Thymus (tissue), 11 donors: ENCODE data around the gene TUBB4B. TPM values are rescaled to one million over a fixed set of nuclear protein-coding genes. Genes with fewer than 3 reads are reported as not detected.
A peak's percentile ranks its signal among the peaks of the same experiment; 100 is the strongest.
"Not testable (repeated sequence)": the region's sequence is repeated elsewhere in the genome, so short reads cannot be mapped to it uniquely, and the experiment has no call there.

Source experiments
- DNase-seq, 9 donors: peaks; one replicate each; pipeline ENCODE4 v3.0.0-alpha.2; 2013; ENCODE audit warnings: low spot score in 9 of 9, low read depth in 6 of 9, missing footprints in 1 of 9
- H3K27ac ChIP-seq, 2 donors: one replicate each; pipeline ENCODE4 v1.5.1; 2013; ENCODE audit warnings: control low read depth in 1 of 2, low read depth in 1 of 2, low read length in 1 of 2, mild to moderate bottlenecking in 1 of 2, moderate library complexity in 1 of 2
- H3K27me3 ChIP-seq, 2 donors: one replicate each; pipeline ENCODE4 v1.5.1; 2013; ENCODE audit warnings: low read length in 1 of 2; ENCODE audit not compliant: control insufficient read depth in 2 of 2, insufficient read depth in 1 of 2
- H3K36me3 ChIP-seq, 2 donors: one replicate each; pipeline ENCODE4 v1.5.1; 2013; ENCODE audit warnings: low read length in 1 of 2, mild to moderate bottlenecking in 1 of 2, moderate library complexity in 1 of 2; ENCODE audit not compliant: control insufficient read depth in 2 of 2, insufficient read depth in 2 of 2
- H3K4me1 ChIP-seq, 2 donors: one replicate each; pipeline ENCODE4 v1.5.1; 2013; ENCODE audit warnings: low read length in 2 of 2; ENCODE audit not compliant: control insufficient read depth in 2 of 2, insufficient read depth in 2 of 2
- H3K4me3 ChIP-seq, 2 donors: one replicate each; pipeline ENCODE4 v1.5.1; 2013; ENCODE audit warnings: low read length in 2 of 2, control low read depth in 1 of 2, mild to moderate bottlenecking in 1 of 2
- H3K9me3 ChIP-seq, 2 donors: one replicate each; pipeline ENCODE4 v1.5.1; 2013; ENCODE audit warnings: low read length in 1 of 2, mild to moderate bottlenecking in 1 of 2; ENCODE audit not compliant: control insufficient read depth in 2 of 2, insufficient read depth in 1 of 2
- WGBS: extraction: QIAGEN DNeasy Blood & Tissue Kit; methylation state at CpG from one replicate; pipeline ENCODE4 v1.1.7; 2013; 5-methylcytosine and 5-hydroxymethylcytosine counted together
- polyA plus RNA-seq: library from polyadenylated mRNA; stranded (reverse); fragments of 200-250 nt; gene quantifications from one replicate; pipeline ENCODE4 v1.2.3, GENCODE V29; 2013
- total RNA-seq: library from RNA; stranded (reverse); fragments of 120-200 nt; gene quantifications from one replicate; pipeline ENCODE4 v1.2.4, GENCODE V29; 2013
- donor health status: healthy.

Gene TUBB4B
- total and polyA plus RNA-seq, 2 donors = 104 to 166 TPM

- Histone ChIP-seq H3K4me3 (peak overlapping the region; percentile 69 to 98), H3K27me3 (peaks cover 7 to 33% of the 10 kb centered on the region in 2 donors), H3K36me3 (peaks cover 13 to 14% of the 10 kb centered on the region in 2 donors), H3K9me3 (peaks cover 0 to 4% of the 10 kb centered on the region in 2 donors), H3K27ac (no peak overlapping the region), H3K4me1 (peaks cover 7 to 22% of the 10 kb centered on the region in 2 donors)
- DNase-seq = no peak
- 93% methylated on average over 21 of the region's 21 CpGs for WGBS
Measured at GRCh38 chr9:137253717-137254623, 12.9 kb downstream of the TUBB4B start.

- DNase-seq = peak; percentile 61 to 94 (median 87)
- peaks cover 0 to 4% of the 10 kb centered on the region in 2 donors for H3K9me3 ChIP-seq
- WGBS = 3% methylated on average over 105 of the region's 105 CpGs
- peaks cover 7 to 22% of the 10 kb centered on the region in 2 donors for H3K4me1 ChIP-seq
- peaks cover 7 to 28% of the 10 kb centered on the region in 2 donors for H3K27me3 ChIP-seq
- peak within 1 kb of the TSS; percentile 75 to 98 for H3K4me3 ChIP-seq
- peak within 1 kb of the TSS in 1 of 2 donors; percentile 48 for H3K27ac ChIP-seq
- H3K36me3 ChIP-seq = peaks cover 18 to 19% of the 10 kb centered on the region in 2 donors
Measured at GRCh38 chr9:137254624-137255447, 13.7 kb downstream of the TUBB4B start, which contains the start of gene NELFB. NELFB (plus strand) TSS chr9:137255327.

GRCh38 chr9:137255448-137256114 is 14.5 kb downstream of the TUBB4B start:
- H3K27me3 ChIP-seq = peaks cover 7 to 23% of the 10 kb centered on the region in 2 donors
- WGBS = 4% methylated on average over 51 of the region's 51 CpGs
- peak overlapping the region in 1 of 2 donors; percentile 38 for H3K27ac ChIP-seq
- H3K4me3 ChIP-seq = peak overlapping the region; percentile 75 to 98
- peak in 1 of 9 donors; percentile 55 for DNase-seq
- peaks cover 7 to 22% of the 10 kb centered on the region in 2 donors for H3K4me1 ChIP-seq
- peaks cover 18 to 19% of the 10 kb centered on the region in 2 donors for H3K36me3 ChIP-seq
- peaks cover 0 to 4% of the 10 kb centered on the region in 2 donors for H3K9me3 ChIP-seq

- peaks cover 0 to 4% of the 10 kb centered on the region in 2 donors for H3K9me3 ChIP-seq
- H3K27me3 ChIP-seq = peaks cover 7 to 21% of the 10 kb centered on the region in 2 donors
- peaks cover 7 to 22% of the 10 kb centered on the region in 2 donors for H3K4me1 ChIP-seq
- WGBS = 97% methylated on average over 15 of the region's 15 CpGs
- peak overlapping the region in 1 of 2 donors; percentile 75 for H3K4me3 ChIP-seq
- no peak overlapping the region for H3K27ac ChIP-seq
- no peak for DNase-seq
- H3K36me3 ChIP-seq = peaks cover 18 to 19% of the 10 kb centered on the region in 2 donors
Measured at GRCh38 chr9:137256362-137256761, 15.3 kb downstream of the TUBB4B start.

GRCh38 chr9:137256856-137257255 is 15.8 kb downstream of the TUBB4B start:
- Histone ChIP-seq H3K4me1 (peaks cover 7 to 22% of the 10 kb centered on the region in 2 donors), H3K27ac (no peak overlapping the region), H3K9me3 (peaks cover 0 to 4% of the 10 kb centered on the region in 2 donors), H3K27me3 (peaks cover 7 to 18% of the 10 kb centered on the region in 2 donors), H3K36me3 (peaks cover 18 to 19% of the 10 kb centered on the region in 2 donors), H3K4me3 (no peak overlapping the region)
- DNase-seq = no peak
- WGBS = 97% methylated on average over 15 of the region's 15 CpGs

- not testable (repeated sequence) for H3K27ac ChIP-seq, H3K4me3 ChIP-seq, H3K9me3 ChIP-seq, H3K4me1 ChIP-seq, DNase-seq, H3K27me3 ChIP-seq
- H3K36me3 ChIP-seq = peaks cover 46 to 54% of the 10 kb centered on the region in 2 donors
- WGBS = 73% methylated on average over 15 of the region's 15 CpGs
Measured at GRCh38 chr9:137262173-137262908, 21.3 kb downstream of the TUBB4B start.

GRCh38 chr9:137262909-137263285 is 21.8 kb downstream of the TUBB4B start:
- H3K36me3 ChIP-seq = peaks cover 46 to 57% of the 10 kb centered on the region in 2 donors

GRCh38 chr9:137263506-137263905 is 22.4 kb downstream of the TUBB4B start:
- Histone ChIP-seq H3K4me3 (no peak overlapping the region), H3K27me3 (peaks cover 2 to 11% of the 10 kb centered on the region in 2 donors), H3K4me1 (no peaks in the 10 kb centered on the region), H3K36me3 (peaks cover 45 to 60% of the 10 kb centered on the region in 2 donors), H3K9me3 (no peaks in the 10 kb centered on the region), H3K27ac (no peak overlapping the region)
- no peak for DNase-seq
- WGBS = 87% methylated on average over 10 of the region's 10 CpGs

More at GRCh38 chr9:137262909-137263285, 21.8 kb downstream of the TUBB4B start:
- no peak for DNase-seq
- peaks cover 2 to 7% of the 10 kb centered on the region in 2 donors for H3K27me3 ChIP-seq
- 93% methylated on average over 24 of the region's 24 CpGs for WGBS
- no peaks in the 10 kb centered on the region for H3K9me3 ChIP-seq
- no peak overlapping the region for H3K27ac ChIP-seq
- H3K4me3 ChIP-seq = no peak overlapping the region
- no peaks in the 10 kb centered on the region for H3K4me1 ChIP-seq
